Pancreas (tissue), 10 donors: Measurements from ENCODE around the gene DIP2B. TPM values are rescaled to one million over a fixed set of nuclear protein-coding genes. Genes with fewer than 3 reads are reported as not detected.
A peak's percentile ranks its signal among the peaks of the same experiment; 100 is the strongest.

Experiments
- ATAC-seq, 4 donors: fragments of 200-7000 bp; cut with Tn5 transposase; one replicate each; pipeline versions ENCODE4 v1.8.0 to v1.9.1; 2020; ENCODE audit warnings: mild to moderate bottlenecking in 4 of 4, moderate library complexity in 4 of 4
- DNase-seq, 6 donors: peaks; one replicate each; pipeline ENCODE4 v3.0.0-alpha.2; 2020
- FAIRE-seq: peaks from 2 replicates; lab custom pipeline; 2012; peaks lifted over from hg19 to GRCh38; lab: Jason Lieb, UNC
- H3K27ac ChIP-seq, 4 donors: fragments of 200-600 bp; sonication (generic); 1 replicate in 3 of 4; 2 replicates in 1 of 4; pipeline versions ENCODE4 v1.5.0 to v1.8.0; 2020
- H3K27me3 ChIP-seq, 4 donors: fragments of 200-600 bp; one replicate each; pipeline ENCODE4 v1.8.0; 2021
- H3K36me3 ChIP-seq, 3 donors: fragments of 200-600 bp; sonication (generic) in 1 of 3; one replicate each; pipeline versions ENCODE4 v1.5.0 to v1.8.0; 2020 to 2021
- H3K4me1 ChIP-seq, 3 donors: fragments of 200-600 bp; one replicate each; pipeline ENCODE4 v1.8.0; 2021
- H3K4me3 ChIP-seq, 4 donors: fragments of 200-600 bp; sonication (generic) in 2 of 4; one replicate each; pipeline versions ENCODE4 v1.5.0 to v1.8.0; 2020 to 2021
- H3K9me3 ChIP-seq, 4 donors: fragments of 200-600 bp; one replicate each; pipeline ENCODE4 v1.8.0; 2021
- CTCF ChIP-seq, 4 donors: fragments of 200-600 bp; sonication (generic) in 3 of 4; IDR thresholded peaks; one replicate each; pipeline versions ENCODE4 v1.5.0 to v1.8.0; 2021; ENCODE audit warnings: antibody characterized with exemption in 4 of 4
- WGBS, 2 donors: extraction: QIAGEN DNeasy Blood & Tissue Kit; methylation state at CpG; one replicate each; pipeline ENCODE4 v1.1.7; 2013; 5-methylcytosine and 5-hydroxymethylcytosine counted together
- intact Hi-C, 3 donors: fragments of 100-400 bp; cut with DNase I; formaldehyde crosslinking; loops; one replicate each; pipeline versions ENCODE4 v1.11.1 to v1.14.2; 2022
- polyA plus RNA-seq, 2 donors: library from polyadenylated mRNA; stranded (reverse); fragments of 200-250 nt; gene quantifications; one replicate each; pipeline ENCODE4 v1.2.3, GENCODE V29; 2013
- total RNA-seq, 6 donors: library from RNA; stranded (reverse); fragmentation: NEBNext Ultra II Directional in 4 of 6; extraction: Animal tissue kit (Norgen Biotek cat#: 25700) in 4 of 6; gene quantifications; one replicate each; pipeline versions ENCODE4 v1.2.1 to v1.2.4, GENCODE V29; 2021 to 2023
- donor health status: healthy with polysubstance abuse.
- donor health status: DM: no; HTN: no; CAD: no; lungs with moderate emphysema.
- donor health status: DM: no; HTN: no; CAD: no.
- donor health status: control.
- donor health status: control.
- donor health status: Bipolar disorder and iron deficiency.
- donor health status: DM: yes; HTN: yes; CAD: no.
- donor health status: DM: no; HTN: no; CAD: no.
- donor health status: DM: no; HTN: no; CAD: no.
- donor health status: DM: yes; HTN: yes; CAD: no.

Gene DIP2B
- total and polyA plus RNA-seq, 8 donors: 3.2 to 15.9 (median 9.2) TPM

GRCh38 chr12:50595667-50596066 lies 90.9 kb downstream of the DIP2B start:
- no peak for ATAC-seq
- WGBS, 2 donors: 53 to 67% methylated on average over 3 of the region's 3 CpGs
- DNase-seq: no peak
- TF ChIP-seq CTCF (IDR thresholded peaks at IDR 0.05): no peak
- no peaks in the 10 kb centered on the region for H3K9me3 ChIP-seq
- no peak overlapping the region for H3K27ac ChIP-seq
- no peak for FAIRE-seq
- no peak overlapping the region for H3K4me3 ChIP-seq
- no peaks in the 10 kb centered on the region for H3K36me3 ChIP-seq
- intact Hi-C loops: no loop called here
- H3K27me3 ChIP-seq: no peaks in the 10 kb centered on the region
- peaks cover 3 to 12% (median 7%) of the 10 kb centered on the region in 3 donors for H3K4me1 ChIP-seq

- DNase-seq: no peak
- Histone ChIP-seq H3K27ac (no peak overlapping the region), H3K9me3 (no peaks in the 10 kb centered on the region), H3K36me3 (no peaks in the 10 kb centered on the region), H3K4me3 (no peak overlapping the region), H3K4me1 (peaks cover 3 to 12% (median 7%) of the 10 kb centered on the region in 3 donors), H3K27me3 (no peaks in the 10 kb centered on the region)
- no peak for FAIRE-seq
- peak in 3 of 4 donors; percentile 47 to 79 (median 64) for ATAC-seq
- 73 to 78% methylated on average over 9 of the region's 9 CpGs for WGBS, 2 donors
- TF ChIP-seq CTCF (IDR thresholded peaks at IDR 0.05): no peak
- intact Hi-C loops: no loop called here
These were observed 92.7 kb downstream of the DIP2B start for GRCh38 chr12:50597200-50598195.

- FAIRE-seq: no peak
- no peaks in the 10 kb centered on the region for H3K27me3 ChIP-seq
- H3K36me3 ChIP-seq: no peaks in the 10 kb centered on the region
- WGBS, 2 donors: 88 to 90% methylated on average over 2 of the region's 2 CpGs
- no peaks in the 10 kb centered on the region for H3K9me3 ChIP-seq
- intact Hi-C loops: no loop called here
- no peak overlapping the region for H3K4me3 ChIP-seq
- ATAC-seq: no peak
- H3K4me1 ChIP-seq: peaks cover 3 to 14% (median 7%) of the 10 kb centered on the region in 3 donors
- no peak for DNase-seq
- H3K27ac ChIP-seq: no peak overlapping the region
- no peak for TF ChIP-seq CTCF (IDR thresholded peaks at IDR 0.05)
These were observed 93.6 kb downstream of the DIP2B start for GRCh38 chr12:50598321-50598862.

- FAIRE-seq: no peak
- no peaks in the 10 kb centered on the region for H3K9me3 ChIP-seq
- WGBS, 2 donors: 86 to 90% methylated on average over 7 of the region's 7 CpGs
These were observed 94.7 kb downstream of the DIP2B start for GRCh38 chr12:50599366-50600095.

More at GRCh38 chr12:50599366-50600095, 94.7 kb downstream of the DIP2B start:
- no peaks in the 10 kb centered on the region for H3K27me3 ChIP-seq
- no peak overlapping the region for H3K27ac ChIP-seq
- H3K4me3 ChIP-seq: no peak overlapping the region
- H3K4me1 ChIP-seq: peaks cover 7 to 19% (median 11%) of the 10 kb centered on the region in 3 donors
- intact Hi-C loops: no loop called here
- TF ChIP-seq CTCF (IDR thresholded peaks at IDR 0.05): no peak
- ATAC-seq: no peak
- no peaks in the 10 kb centered on the region for H3K36me3 ChIP-seq
- DNase-seq: no peak
